ENCODE data around the gene METTL1. TPM values are rescaled to one million over a fixed set of nuclear protein-coding genes. Genes with fewer than 3 reads are reported as not detected.

Gene METTL1
- total RNA-seq, 1 donor from 2014 or later, result 26.8 TPM

DNA sequence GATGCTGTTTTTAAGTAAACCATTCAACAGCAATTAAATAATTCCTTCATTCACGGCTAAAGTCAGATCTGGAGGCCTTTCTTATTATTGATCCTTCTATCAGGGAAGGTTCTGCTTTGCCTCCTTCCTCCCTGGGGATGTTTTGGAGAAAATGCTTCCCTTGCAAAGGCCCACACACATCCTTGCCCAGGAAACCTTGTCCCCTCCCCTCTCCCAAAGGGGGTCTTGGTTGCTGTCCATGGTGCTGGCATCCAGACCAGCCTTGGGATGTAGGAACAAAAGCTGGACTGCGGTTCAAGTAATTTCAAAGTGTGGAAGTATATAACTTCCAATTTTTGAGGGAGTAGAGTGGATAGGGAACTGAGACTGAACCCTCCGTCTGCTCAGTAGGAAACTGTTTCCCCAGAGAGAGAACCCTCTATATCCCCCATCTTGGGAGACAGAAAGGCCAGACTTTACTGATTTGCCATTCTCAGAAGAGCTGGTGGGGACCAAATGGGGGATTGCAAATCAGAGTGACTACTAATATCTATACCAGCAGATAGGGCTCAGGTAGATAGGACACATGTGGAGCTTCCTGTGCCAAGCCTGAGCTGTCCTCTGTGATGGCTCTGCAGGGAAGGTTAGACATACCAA is 11.4 kb downstream of the METTL1 start:
- no peaks in the 10 kb centered on the region for H3K9me3 Mint-ChIP-seq (ENCODE audit: low read depth)
- H3K4me3 Mint-ChIP-seq (ENCODE audit: unreplicated experiment), result no peak overlapping the region
- DNase-seq (ENCODE audit: low spot score), result no peak
- H3K4me1 Mint-ChIP-seq (ENCODE audit: low read depth), result peaks cover 23% of the 10 kb centered on the region
- H3K27me3 Mint-ChIP-seq (ENCODE audit: low read depth), result peaks cover 26% of the 10 kb centered on the region
- no peak overlapping the region for H3K27ac Mint-ChIP-seq (ENCODE audit: unreplicated experiment)
- H3K36me3 Mint-ChIP-seq (ENCODE audit: low read depth), result peaks cover 15% of the 10 kb centered on the region
- TF ChIP-seq, protein P1, sequence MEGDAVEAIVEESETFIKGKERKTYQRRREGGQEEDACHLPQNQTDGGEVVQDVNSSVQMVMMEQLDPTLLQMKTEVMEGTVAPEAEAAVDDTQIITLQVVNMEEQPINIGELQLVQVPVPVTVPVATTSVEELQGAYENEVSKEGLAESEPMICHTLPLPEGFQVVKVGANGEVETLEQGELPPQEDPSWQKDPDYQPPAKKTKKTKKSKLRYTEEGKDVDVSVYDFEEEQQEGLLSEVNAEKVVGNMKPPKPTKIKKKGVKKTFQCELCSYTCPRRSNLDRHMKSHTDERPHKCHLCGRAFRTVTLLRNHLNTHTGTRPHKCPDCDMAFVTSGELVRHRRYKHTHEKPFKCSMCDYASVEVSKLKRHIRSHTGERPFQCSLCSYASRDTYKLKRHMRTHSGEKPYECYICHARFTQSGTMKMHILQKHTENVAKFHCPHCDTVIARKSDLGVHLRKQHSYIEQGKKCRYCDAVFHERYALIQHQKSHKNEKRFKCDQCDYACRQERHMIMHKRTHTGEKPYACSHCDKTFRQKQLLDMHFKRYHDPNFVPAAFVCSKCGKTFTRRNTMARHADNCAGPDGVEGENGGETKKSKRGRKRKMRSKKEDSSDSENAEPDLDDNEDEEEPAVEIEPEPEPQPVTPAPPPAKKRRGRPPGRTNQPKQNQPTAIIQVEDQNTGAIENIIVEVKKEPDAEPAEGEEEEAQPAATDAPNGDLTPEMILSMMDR (IDR thresholded peaks at IDR 0.05), result no peak

DNA sequence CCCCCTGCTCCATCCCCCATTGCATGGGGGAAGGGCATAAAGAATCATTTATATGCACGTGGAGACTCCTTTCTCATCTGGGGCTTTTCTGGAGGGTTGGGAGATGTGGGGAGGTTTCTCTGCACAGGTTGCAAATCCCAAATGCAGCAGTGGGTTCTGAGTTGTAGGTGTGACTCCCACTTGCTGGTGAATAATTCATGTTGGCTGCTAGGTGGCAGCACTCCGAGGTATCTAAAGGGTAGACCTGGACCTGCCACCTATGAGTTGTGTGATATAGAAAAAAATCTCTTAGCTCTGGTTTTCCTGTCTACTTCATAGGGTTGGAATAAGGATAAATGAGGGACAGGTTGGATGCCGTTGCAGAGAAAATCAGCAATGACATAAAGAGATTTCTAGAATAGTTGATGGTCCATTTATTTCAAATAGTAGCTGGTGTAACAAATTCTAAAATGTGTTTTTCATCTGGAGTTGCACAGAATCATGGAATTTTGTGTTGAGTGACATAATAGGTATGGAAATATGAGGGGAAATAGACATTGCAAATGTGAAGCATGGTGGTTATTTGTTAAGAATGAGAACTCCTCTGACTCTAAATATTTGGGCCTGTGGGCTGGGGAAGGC is 12.4 kb downstream of the METTL1 start:
- Mint-ChIP-seq H3K4me3 (ENCODE audit: unreplicated experiment) (no peak overlapping the region), H3K27me3 (ENCODE audit: low read depth) (peaks cover 18% of the 10 kb centered on the region), H3K9me3 (ENCODE audit: low read depth) (no peaks in the 10 kb centered on the region), H3K27ac (ENCODE audit: unreplicated experiment) (no peak overlapping the region), H3K4me1 (ENCODE audit: low read depth) (peaks cover 18% of the 10 kb centered on the region), H3K36me3 (ENCODE audit: low read depth) (peaks cover 15% of the 10 kb centered on the region)
- TF ChIP-seq, protein P1 (IDR thresholded peaks at IDR 0.05), result peak; percentile 70
- DNase-seq (ENCODE audit: low spot score), result no peak

DNA sequence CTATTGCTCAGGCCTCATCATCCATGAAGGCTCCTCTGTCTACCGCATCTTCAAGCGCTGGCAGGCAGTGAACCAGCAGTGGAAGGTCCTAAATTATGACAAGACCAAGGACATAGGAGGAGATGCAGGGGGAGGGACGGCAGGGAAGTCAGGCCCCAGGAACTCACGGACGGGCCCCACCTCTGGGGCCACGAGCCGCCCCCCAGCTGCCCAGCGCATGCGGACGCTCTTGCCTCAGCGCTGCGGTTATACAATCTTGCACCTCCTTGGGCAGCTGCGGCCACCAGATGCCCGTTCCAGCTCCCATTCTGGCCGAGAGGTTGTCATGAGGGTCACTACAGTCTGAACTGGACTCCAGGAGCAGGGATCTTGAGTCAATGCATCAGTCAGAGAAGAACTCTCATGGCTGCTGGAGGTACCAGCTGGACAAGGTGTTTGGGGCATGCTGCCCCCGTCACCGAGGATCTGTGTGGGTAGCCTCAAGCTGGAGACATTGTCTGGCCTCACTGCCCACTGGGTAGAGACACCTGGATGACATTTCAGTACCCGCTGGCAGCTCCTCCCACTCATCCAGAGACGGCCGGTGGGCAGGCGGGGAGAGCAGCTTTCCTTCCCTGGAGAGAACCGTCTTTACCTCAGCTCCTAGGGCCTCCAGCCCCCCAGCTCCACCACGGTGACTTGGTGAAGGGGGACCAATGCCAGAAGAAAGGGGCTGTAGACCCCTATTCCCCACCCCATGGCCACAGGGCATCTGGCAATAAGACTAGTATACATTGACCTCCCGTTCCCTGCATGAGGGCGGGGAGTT is 13.1 kb downstream of the METTL1 start:
- Mint-ChIP-seq H3K4me1 (ENCODE audit: low read depth) (peaks cover 19% of the 10 kb centered on the region), H3K9me3 (ENCODE audit: low read depth) (no peaks in the 10 kb centered on the region), H3K36me3 (ENCODE audit: low read depth) (peaks cover 12% of the 10 kb centered on the region), H3K4me3 (ENCODE audit: unreplicated experiment) (no peak overlapping the region), H3K27me3 (ENCODE audit: low read depth) (peaks cover 10% of the 10 kb centered on the region), H3K27ac (ENCODE audit: unreplicated experiment) (no peak overlapping the region)
- TF ChIP-seq, protein P1 (IDR thresholded peaks at IDR 0.05), result no peak
- no peak for DNase-seq (ENCODE audit: low spot score)

DNA sequence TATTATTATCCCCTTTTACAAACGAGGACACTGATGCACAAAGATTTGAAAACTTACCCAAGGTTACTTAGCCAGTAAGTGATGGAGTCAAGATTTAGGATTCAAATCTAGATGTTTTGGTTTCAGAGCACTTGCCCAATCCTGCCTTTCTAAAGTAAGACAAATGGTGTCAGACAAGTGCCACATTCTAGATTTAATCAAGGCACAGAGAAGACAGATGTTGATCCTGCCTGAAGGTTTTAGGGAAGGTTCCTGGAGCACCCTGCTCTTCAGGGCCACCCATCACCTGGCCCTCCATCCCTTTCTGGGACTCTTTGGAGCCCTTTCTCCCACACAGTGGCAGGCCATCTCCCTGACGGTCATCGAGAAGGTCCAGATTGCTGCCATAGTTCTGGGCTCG is 14.1 kb downstream of the METTL1 start:
- Mint-ChIP-seq H3K9me3 (ENCODE audit: low read depth) (no peaks in the 10 kb centered on the region), H3K4me1 (ENCODE audit: low read depth) (peaks cover 22% of the 10 kb centered on the region), H3K27me3 (ENCODE audit: low read depth) (peaks cover 2% of the 10 kb centered on the region), H3K4me3 (ENCODE audit: unreplicated experiment) (no peak overlapping the region), H3K27ac (ENCODE audit: unreplicated experiment) (no peak overlapping the region), H3K36me3 (ENCODE audit: low read depth) (peaks cover 12% of the 10 kb centered on the region)
- no peak for DNase-seq (ENCODE audit: low spot score)
- TF ChIP-seq, protein P1 (IDR thresholded peaks at IDR 0.05), result no peak
